HG02973 (cell line): ENCODE measurements around the gene MPV17.
"Not testable (repeated sequence)": the region's sequence is repeated elsewhere in the genome, so short reads cannot be mapped to it uniquely, and the experiment has no call there.

Experiments
- ATAC-seq: cut with Tn5 transposase; IDR thresholded peaks from one replicate; pipeline ENCODE4 v1.9.1; 2021; ENCODE audit warnings: moderate library complexity; ENCODE audit not compliant: unreplicated experiment

Gene MPV17

GRCh38 chr2:27323596-27324285, 844 bp upstream of the MPV17 start:
- ATAC-seq = no peak

GRCh38 chr2:27322301-27322765, 564 bp downstream of the MPV17 start:
- no peak for ATAC-seq

GRCh38 chr2:27320958-27321543, 1.8 kb downstream of the MPV17 start:
- no peak for ATAC-seq

- not testable (repeated sequence) for ATAC-seq
Observed at GRCh38 chr2:27319839-27320238, 3.1 kb downstream of the MPV17 start.

GRCh38 chr2:27316655-27317412, 6.1 kb downstream of the MPV17 start:
- ATAC-seq = no peak

GRCh38 chr2:27315122-27315521, 7.8 kb downstream of the MPV17 start:
- no peak for ATAC-seq

- no peak for ATAC-seq
Observed at GRCh38 chr2:27314709-27315108, 8.2 kb downstream of the MPV17 start.

GRCh38 chr2:27313882-27314645, 8.8 kb downstream of the MPV17 start:
- ATAC-seq = no peak

GRCh38 chr2:27312152-27312551, 10.7 kb downstream of the MPV17 start:
- ATAC-seq = no peak

- ATAC-seq = no peak
Observed at GRCh38 chr2:27309651-27310050, 13.2 kb downstream of the MPV17 start.

GRCh38 chr2:27308359-27308881, 14.5 kb downstream of the MPV17 start, which contains the start of gene UCN:
TSS of gene UCN (minus strand) at chr2:27308445. CDS start at chr2:27307895, 550 bp downstream.
- no peak for ATAC-seq

GRCh38 chr2:27307545-27308358, 15.1 kb downstream of the MPV17 start:
- ATAC-seq = no peak

- ATAC-seq = no peak
Observed at GRCh38 chr2:27307287-27307544, 15.7 kb downstream of the MPV17 start.

- ATAC-seq = no peak
Observed at GRCh38 chr2:27306573-27307286, 16.2 kb downstream of the MPV17 start.

GRCh38 chr2:27306136-27306535, 16.8 kb downstream of the MPV17 start:
- no peak for ATAC-seq

- ATAC-seq = no peak
Observed at GRCh38 chr2:27305516-27305915, 17.4 kb downstream of the MPV17 start.

GRCh38 chr2:27304488-27305240, 18.2 kb downstream of the MPV17 start:
- no peak for ATAC-seq

GRCh38 chr2:27303093-27304025, 19.5 kb downstream of the MPV17 start:
- ATAC-seq = no peak
